ENCODE results near the gene F8A1. TPM values are rescaled to one million over a fixed set of nuclear protein-coding genes. Genes with fewer than 3 reads are reported as not detected.
"Not testable (repeated sequence)": the region's sequence is repeated elsewhere in the genome, so short reads cannot be mapped to it uniquely, and the experiment has no call there.

F8A1 gene
- total and polyA plus RNA-seq, 3 experiments from 2014 or later, result 45.2 to 83.7 (median 48.0) TPM

- H3K4me3 Mint-ChIP-seq, result no peak overlapping the region
- POLR2A ChIA-PET, result no interaction called here
- H3K36me3 ChIP-seq (ENCODE audit: insufficient read depth, low read length), result no peaks in the 10 kb centered on the region
- no peak for DNase-seq
- peaks cover 0 to 3% (median 0%) of the 10 kb centered on the region in 3 donors for H3K36me3 Mint-ChIP-seq
- H3K4me1 Mint-ChIP-seq, result peaks cover 0 to 3% (median 0%) of the 10 kb centered on the region in 3 donors
- H3K27me3 ChIP-seq (ENCODE audit: insufficient read depth, low read length, poor library complexity, severe bottlenecking), result no peaks in the 10 kb centered on the region
- no peaks in the 10 kb centered on the region for H3K9me3 ChIP-seq (ENCODE audit: low read length)
- no peaks in the 10 kb centered on the region for H3K4me1 ChIP-seq (ENCODE audit: insufficient read depth, low read length)
- H3K27ac Mint-ChIP-seq, result peak overlapping the region in 1 of 8 donors; percentile 31
- CTCF ChIA-PET, result no interaction called here
- peaks cover 0 to 2% (median 0%) of the 10 kb centered on the region in 5 donors for H3K9me3 Mint-ChIP-seq
- H3K27me3 Mint-ChIP-seq, result peaks cover 4 to 8% of the 10 kb centered on the region in 2 donors
- H3K27ac ChIP-seq (ENCODE audit: low read depth, low read length), result no peak overlapping the region
- H3K4me3 ChIP-seq (ENCODE audit: low read length), result no peak overlapping the region
Measured at GRCh38 chrX:154914052-154914451, 27.9 kb downstream of the F8A1 start.

GRCh38 chrX:154918060-154918483 is 31.9 kb downstream of the F8A1 start:
- Histone ChIP-seq H3K36me3 (ENCODE audit: insufficient read depth, low read length) (no peaks in the 10 kb centered on the region), H3K27me3 (ENCODE audit: insufficient read depth, low read length, poor library complexity, severe bottlenecking) (no peaks in the 10 kb centered on the region), H3K4me3 (ENCODE audit: low read length) (no peak overlapping the region), H3K4me1 (ENCODE audit: insufficient read depth, low read length) (no peaks in the 10 kb centered on the region), H3K27ac (ENCODE audit: low read depth, low read length) (no peak overlapping the region), H3K9me3 (ENCODE audit: low read length) (no peaks in the 10 kb centered on the region)
- Mint-ChIP-seq H3K9me3 (peaks cover 0 to 2% (median 0%) of the 10 kb centered on the region in 5 donors), H3K27me3 (peaks cover 7 to 8% of the 10 kb centered on the region in 2 donors), H3K4me3 (peak overlapping the region in 5 of 7 donors; percentile 41 to 80 (median 63)), H3K36me3 (no peaks in the 10 kb centered on the region), H3K27ac (no peak overlapping the region), H3K4me1 (peaks cover 0 to 3% (median 0%) of the 10 kb centered on the region in 3 donors)
- peak; percentile 0 to 46 (median 11) for DNase-seq
- CTCF ChIA-PET, result interaction anchor here (0.8 to 2.0 kb wide), 9 partner anchors 9 to 299 kb away, joined by 3 to 9 read pairs (median 4); no protein-coding TSS in a partner anchor
- POLR2A ChIA-PET, result no interaction called here

- H3K9me3 Mint-ChIP-seq; H3K27ac Mint-ChIP-seq; H3K9me3 ChIP-seq (ENCODE audit: low read length); CTCF ChIA-PET; H3K27ac ChIP-seq (ENCODE audit: low read depth, low read length); H3K36me3 ChIP-seq (ENCODE audit: insufficient read depth, low read length); H3K4me1 ChIP-seq (ENCODE audit: insufficient read depth, low read length); H3K4me1 Mint-ChIP-seq; H3K4me3 Mint-ChIP-seq; DNase-seq; H3K27me3 ChIP-seq (ENCODE audit: insufficient read depth, low read length, poor library complexity, severe bottlenecking); H3K4me3 ChIP-seq (ENCODE audit: low read length); H3K36me3 Mint-ChIP-seq; POLR2A ChIA-PET: not testable (repeated sequence)
- H3K27me3 Mint-ChIP-seq, result peaks cover 25 to 44% of the 10 kb centered on the region in 2 donors
Measured at GRCh38 chrX:154924771-154925170, 38.6 kb downstream of the F8A1 start.

Other genes starting within 250 kb of the F8A1 start
- 10 to 100 TPM; 44.1 to 47.3 TPM for gene CTAG2, start 232.8 kb upstream of the F8A1 start, total RNA-seq
- not detected for gene CTAG2, start 232.8 kb upstream of the F8A1 start, polyA plus RNA-seq
- 1 to 10 TPM; 6.2 to 6.7 TPM for gene GAB3, start 135.3 kb upstream of the F8A1 start, total RNA-seq
- gene GAB3, start 135.3 kb upstream of the F8A1 start, polyA plus RNA-seq, result 11.9 TPM
- gene DKC1, start 123.5 kb upstream of the F8A1 start, total RNA-seq, result 100 to 1,000 TPM; 214 to 219 TPM
- gene DKC1, start 123.5 kb upstream of the F8A1 start, polyA plus RNA-seq, result 43.6 TPM
- 10 to 100 TPM; 12.8 to 13.0 TPM for gene MPP1, start 80.9 kb upstream of the F8A1 start, total RNA-seq
- 14.7 TPM for gene MPP1, start 80.9 kb upstream of the F8A1 start, polyA plus RNA-seq
- gene SMIM9, start 51.7 kb upstream of the F8A1 start, total RNA-seq, result not detected
- gene SMIM9, start 51.7 kb upstream of the F8A1 start, polyA plus RNA-seq, result not detected
- gene F8, start 136.4 kb downstream of the F8A1 start, total RNA-seq, result 10 to 100 TPM; 10.8 to 11.9 TPM
- 15.2 TPM for gene F8, start 136.4 kb downstream of the F8A1 start, polyA plus RNA-seq
- 100 to 1,000 TPM in 1 of 2 experiments, 10 to 100 TPM in 1; 96.4 to 104 TPM for gene FUNDC2, start 140.5 kb downstream of the F8A1 start, total RNA-seq
- 178 TPM for gene FUNDC2, start 140.5 kb downstream of the F8A1 start, polyA plus RNA-seq
- gene CMC4, start 184.8 kb downstream of the F8A1 start, total RNA-seq, result 1 to 10 TPM; 3.6 to 4.3 TPM
- gene CMC4, start 184.8 kb downstream of the F8A1 start, polyA plus RNA-seq, result 28.7 TPM
- 10 to 100 TPM; 22.6 to 24.2 TPM for gene MTCP1, start 184.8 kb downstream of the F8A1 start, total RNA-seq
- 21.8 TPM for gene MTCP1, start 184.8 kb downstream of the F8A1 start, polyA plus RNA-seq
- gene BRCC3, start 185.2 kb downstream of the F8A1 start, total RNA-seq, result 10 to 100 TPM; 37.0 to 41.3 TPM
- gene BRCC3, start 185.2 kb downstream of the F8A1 start, polyA plus RNA-seq, result 27.3 TPM